Stomach (tissue), 19 donors: ENCODE results near the gene DHRSX. TPM values are rescaled to one million over a fixed set of nuclear protein-coding genes. Genes with fewer than 3 reads are reported as not detected.
A peak's percentile ranks its signal among the peaks of the same experiment; 100 is the strongest.

Experiments
- DNase-seq, 2 donors: peaks; one replicate each; pipeline versions ENCODE4 v3.0.0 to v3.0.0-alpha.2; 2013 to 2019
- H3K27ac ChIP-seq, 5 donors: fragments of 200-600 bp in 4 of 5; sonication (generic) in 4 of 5; one replicate each; pipeline ENCODE4 v1.5.1; 2013 to 2019; ENCODE audit warnings: mild to moderate bottlenecking in 1 of 5, moderate library complexity in 1 of 5
- H3K27me3 ChIP-seq, 3 donors: fragments of 200-600 bp; sonication (generic); one replicate each; pipeline ENCODE4 v1.5.1; 2017 to 2019; ENCODE audit warnings: mixed run types in 1 of 3
- H3K36me3 ChIP-seq, 4 donors: fragments of 200-600 bp; sonication (generic); 1 replicate in 3 of 4; 2 replicates in 1 of 4; pipeline ENCODE4 v1.5.1; 2016 to 2019
- H3K4me1 ChIP-seq, 4 donors: fragments of 200-600 bp; sonication (generic); one replicate each; pipeline ENCODE4 v1.5.1; 2016 to 2019
- H3K4me3 ChIP-seq, 4 donors: fragments of 200-600 bp; sonication (generic) in 3 of 4; one replicate each; pipeline ENCODE4 v1.5.1; 2016 to 2019; ENCODE audit warnings: mild to moderate bottlenecking in 1 of 4
- H3K9me3 ChIP-seq, 4 donors: fragments of 200-600 bp; sonication (generic); one replicate each; pipeline ENCODE4 v1.5.1; 2016 to 2019
- CTCF ChIP-seq, 7 experiments: fragments of 450-650 bp in 4 of 7; fragments of 200-600 bp in 3 of 7; sonication (generic) in 3 of 7; IDR thresholded peaks; one replicate each; pipeline ENCODE4 v1.5.1; 2016 to 2019; ENCODE audit warnings: antibody characterized with exemption in 7 of 7, control low read depth in 2 of 7, mild to moderate bottlenecking in 1 of 7
- EP300 ChIP-seq: sonication (generic); formaldehyde crosslinking; IDR thresholded peaks from one replicate; pipeline ENCODE4 v1.6.1; 2017; ENCODE audit warnings: antibody characterized with exemption
- POLR2A ChIP-seq, 4 donors: fragments of 450-650 bp; IDR thresholded peaks; one replicate each; pipeline ENCODE4 v1.6.1; 2016; ENCODE audit warnings: antibody characterized with exemption in 4 of 4, control low read depth in 2 of 4, mild to moderate bottlenecking in 1 of 4, moderate library complexity in 1 of 4
- POLR2AphosphoS5 ChIP-seq, 3 donors: sonication (generic); formaldehyde crosslinking; IDR thresholded peaks; one replicate each; pipeline ENCODE4 v1.6.1; 2016; ENCODE audit warnings: antibody characterized with exemption in 3 of 3
- WGBS, 5 donors: extraction: QIAGEN DNeasy Blood & Tissue Kit in 3 of 5; methylation state at CpG; one replicate each; pipeline versions ENCODE4 v1.1.5 to v1.1.7; 2013 to 2018; 5-methylcytosine and 5-hydroxymethylcytosine counted together
- intact Hi-C: fragments of 100-400 bp; cut with DNase I; formaldehyde crosslinking; loops from one replicate; pipeline ENCODE4 v1.15.1; 2023; ENCODE audit warnings: low total_unique reads
- long read RNA-seq, 10 donors: transcript quantifications; one replicate each; lab custom pipeline, GENCODE V29; 2026
- polyA plus RNA-seq, 3 donors: library from polyadenylated mRNA; stranded (reverse); fragments of 200-250 nt; gene quantifications; one replicate each; pipeline ENCODE4 v1.2.3, GENCODE V29; 2013
- total RNA-seq, 5 donors: library from RNA; depleted of rRNA; stranded (reverse); fragments of >200 nt; gene quantifications; one replicate each; pipeline versions ENCODE4 v1.1.0 to v1.2.3, GENCODE V29; 2014 to 2016
- donor health status: healthy with polysubstance abuse.
- donor health status: Bipolar disorder and iron deficiency.
- donor health status: healthy.

Gene DHRSX
- total RNA-seq: 10 to 100 TPM; 17.7 to 69.4 (median 23.7) TPM
- polyA plus RNA-seq: 10 to 100 TPM; 11.2 to 19.6 (median 12.9) TPM
- long read RNA-seq, donor 1, partial matches to known transcripts: 9 of 10 reads
- long read RNA-seq, donor 1, other reads (novel, unspliced or antisense): 0 of 10 reads
- long read RNA-seq, donor 2, partial matches to known transcripts: 196 of 315 reads
- long read RNA-seq, donor 2, other reads (novel, unspliced or antisense): 115 of 315 reads
- long read RNA-seq, donor 3, partial matches to known transcripts: 172 of 247 reads
- long read RNA-seq, donor 3, other reads (novel, unspliced or antisense): 72 of 247 reads
- long read RNA-seq, donor 4: 0 reads
- long read RNA-seq, donor 5, transcript DHRSX-201 (7 exons, 2,571 nt): major isoform, 7 of 7 reads
- long read RNA-seq, donor 5, partial matches to known transcripts: 0 of 7 reads
- long read RNA-seq, donor 5, other reads (novel, unspliced or antisense): 0 of 7 reads
- long read RNA-seq, donor 6, transcript DHRSX-201 (7 exons, 2,571 nt): major isoform, 10 of 26 reads
- long read RNA-seq, donor 6, partial matches to known transcripts: 15 of 26 reads
- long read RNA-seq, donor 6, other reads (novel, unspliced or antisense): 0 of 26 reads
- long read RNA-seq, donor 7, transcript DHRSX-201 (7 exons, 2,571 nt): major isoform, 5 of 17 reads
- long read RNA-seq, donor 7, partial matches to known transcripts: 12 of 17 reads
- long read RNA-seq, donor 7, other reads (novel, unspliced or antisense): 0 of 17 reads
- long read RNA-seq, donor 8, partial matches to known transcripts: 0 of 4 reads
- long read RNA-seq, donor 8, other reads (novel, unspliced or antisense): 0 of 4 reads
- long read RNA-seq, donor 9, transcript DHRSX-201 (7 exons, 2,571 nt): major isoform, 5 of 5 reads
- long read RNA-seq, donor 9, partial matches to known transcripts: 0 of 5 reads
- long read RNA-seq, donor 9, other reads (novel, unspliced or antisense): 0 of 5 reads
- long read RNA-seq, donor 10, partial matches to known transcripts: 0 of 1 reads
- long read RNA-seq, donor 10, other reads (novel, unspliced or antisense): 0 of 1 reads

DNA sequence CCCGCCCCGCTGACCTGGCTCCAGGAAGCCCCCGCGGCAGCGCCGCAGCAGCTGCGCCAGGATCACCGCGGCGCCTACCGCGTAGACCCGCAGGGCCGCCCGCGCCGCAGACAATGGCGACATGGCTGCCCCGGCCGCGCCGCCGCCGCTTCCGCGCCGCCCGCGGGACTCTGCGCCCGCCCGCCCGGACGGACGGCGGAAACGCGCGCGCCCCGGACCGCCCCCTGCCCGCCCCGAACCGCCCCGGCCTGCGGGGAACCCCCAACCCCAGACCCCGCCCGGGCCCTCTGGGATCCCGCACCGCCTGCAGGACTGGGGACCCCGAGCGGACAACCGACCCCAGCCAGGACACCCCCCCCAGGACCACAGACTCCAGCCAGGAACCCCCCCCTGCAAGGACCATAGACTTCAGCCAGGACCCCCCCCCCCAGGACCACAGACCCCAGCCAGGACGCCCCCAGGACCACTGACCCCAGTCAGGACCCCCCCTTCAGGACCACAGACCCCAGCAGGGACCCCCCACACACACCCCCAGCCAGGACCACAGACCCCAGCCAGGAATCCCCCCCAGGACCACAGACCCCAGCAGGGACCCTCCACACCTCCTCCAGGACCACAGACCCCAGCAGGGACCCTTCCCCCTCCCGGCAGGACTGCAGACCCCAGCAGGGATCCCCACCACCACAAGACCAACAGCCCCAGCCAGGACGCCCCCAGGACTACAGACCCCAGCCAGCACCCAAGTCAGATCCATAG is at the start of gene DHRSX, which contains the start of gene ZBED1:
DHRSX (minus strand) TSS at position 174 of the 756 bp plus-strand sequence; CDS start at position 123, 51 bp downstream.
ZBED1 (minus strand) TSS at position 174 of the 756 bp plus-strand sequence. CDS start 10,257 bp downstream, outside the sequence.
- intact Hi-C loops: no loop called here
- H3K9me3 ChIP-seq: no peaks in the 10 kb centered on the region
- no peaks in the 10 kb centered on the region for H3K27me3 ChIP-seq
- peak within 1 kb of the TSS; percentile 84 to 97 (median 90) for H3K4me3 ChIP-seq
- peak; percentile 51 to 82 for DNase-seq
- no peak for TF ChIP-seq POLR2AphosphoS5 (IDR thresholded peaks at IDR 0.05)
- no peak for TF ChIP-seq POLR2A (IDR thresholded peaks at IDR 0.05)
- TF ChIP-seq EP300: no peak
- TF ChIP-seq CTCF (IDR thresholded peaks at IDR 0.05): no peak
- WGBS, 5 donors: 0 to 7% (median 4%) methylated on average over 4 to 57 of the region's 57 CpGs
- peaks cover 0 to 4% (median 2%) of the 10 kb centered on the region in 4 donors for H3K36me3 ChIP-seq
- peak within 1 kb of the TSS; percentile 92 to 97 (median 95) for H3K27ac ChIP-seq
- H3K4me1 ChIP-seq: peaks cover 31 to 42% (median 35%) of the 10 kb centered on the region in 4 donors

DNA sequence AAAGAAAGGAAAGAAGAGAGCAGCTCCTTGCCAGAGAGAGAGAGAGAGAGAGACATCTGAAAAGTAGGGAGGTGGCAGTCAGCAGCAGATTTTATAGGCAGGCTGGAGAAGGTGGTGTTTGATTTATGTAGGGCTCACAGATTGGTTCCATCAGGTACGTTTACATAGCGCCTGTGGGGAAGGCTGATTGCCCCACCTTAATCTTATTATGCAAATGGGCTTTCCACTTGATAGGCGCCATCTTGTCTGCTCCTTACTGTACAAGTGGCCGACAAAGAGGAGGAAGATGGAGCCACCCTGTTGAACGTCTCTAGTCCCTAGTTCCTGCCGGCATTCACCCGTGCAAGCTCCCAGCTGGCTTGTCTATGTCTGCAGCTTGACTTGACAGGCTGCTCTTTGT is 49.1 kb upstream of the DHRSX start:
- WGBS, 5 donors: 16 to 38% (median 25%) methylated on average over 3 to 7 of the region's 7 CpGs
- peak in 1 of 3 donors; percentile 36 for TF ChIP-seq POLR2AphosphoS5 (IDR thresholded peaks at IDR 0.05)
- TF ChIP-seq POLR2A (IDR thresholded peaks at IDR 0.05): no peak
- DNase-seq: no peak
- Histone ChIP-seq H3K4me1 (no peaks in the 10 kb centered on the region), H3K36me3 (no peaks in the 10 kb centered on the region), H3K4me3 (no peak overlapping the region), H3K27ac (peak overlapping the region in 1 of 5 donors; percentile 38), H3K27me3 (peaks cover 0 to 6% (median 0%) of the 10 kb centered on the region in 3 donors), H3K9me3 (no peaks in the 10 kb centered on the region)
- intact Hi-C loops: no loop called here

DNA sequence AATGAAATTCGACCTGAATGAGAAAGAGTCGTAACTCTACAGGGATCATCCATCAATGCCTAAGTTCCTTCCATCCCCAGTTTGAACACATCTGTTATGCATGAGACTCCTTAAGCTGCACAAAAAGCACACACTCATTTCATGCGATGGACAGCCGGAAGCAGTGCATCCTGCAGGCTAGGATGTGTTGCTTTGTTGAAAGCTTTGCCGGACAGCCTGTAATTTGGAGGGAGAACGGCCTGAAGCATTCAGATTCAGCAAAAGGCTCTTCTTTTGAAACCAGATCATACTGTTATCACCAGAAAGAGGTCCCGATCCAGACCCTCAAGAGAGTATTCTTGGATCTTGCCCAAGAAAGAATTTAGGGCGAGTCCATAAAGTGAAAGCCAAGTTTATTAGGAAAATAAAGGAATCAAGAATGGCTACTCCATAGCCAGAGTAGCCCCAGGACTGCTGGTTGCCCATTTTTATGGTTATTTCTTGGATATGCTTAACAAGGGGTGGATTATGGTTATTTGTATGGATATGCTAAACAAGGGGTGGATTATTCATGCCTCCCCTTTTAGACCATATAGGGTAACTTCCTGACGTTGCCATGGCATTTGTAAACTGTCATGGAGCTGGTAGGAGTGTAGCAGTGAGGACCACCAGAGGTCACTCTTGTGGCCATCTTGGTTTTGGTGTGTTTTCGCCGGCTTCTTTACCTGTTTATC is 48.1 kb upstream of the DHRSX start:
- Histone ChIP-seq H3K4me1 (no peaks in the 10 kb centered on the region), H3K27me3 (peaks cover 0 to 2% (median 0%) of the 10 kb centered on the region in 3 donors), H3K27ac (no peak overlapping the region), H3K36me3 (no peaks in the 10 kb centered on the region), H3K9me3 (no peaks in the 10 kb centered on the region), H3K4me3 (no peak overlapping the region)
- 61 to 66% (median 63%) methylated on average over 11 of the region's 11 CpGs for WGBS, 5 donors
- TF ChIP-seq POLR2A (IDR thresholded peaks at IDR 0.05) (no peak), POLR2AphosphoS5 (IDR thresholded peaks at IDR 0.05) (no peak), CTCF (IDR thresholded peaks at IDR 0.05) (no peak), EP300 (no peak)
- DNase-seq: no peak
- intact Hi-C loops: no loop called here

DNA sequence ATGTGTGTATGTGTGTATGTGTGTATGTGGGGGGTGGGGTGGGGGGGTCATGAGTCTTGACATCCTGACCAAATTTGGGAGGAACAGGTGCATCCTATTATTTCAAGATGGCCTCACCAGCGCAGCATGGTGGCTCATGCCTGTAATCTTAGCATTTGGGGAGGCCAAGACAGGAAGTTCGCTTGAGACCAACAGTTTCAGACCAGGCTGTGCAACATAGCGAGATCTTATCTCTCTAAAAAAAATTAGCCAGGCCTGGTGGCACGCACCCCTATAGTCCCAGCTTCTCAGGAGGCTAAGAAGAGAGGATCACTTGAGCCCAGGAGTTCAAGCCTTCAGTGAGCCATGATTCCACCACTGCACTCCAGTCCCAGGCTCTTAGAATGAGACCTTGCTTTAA is 47.0 kb upstream of the DHRSX start:
- H3K27ac ChIP-seq: no peak overlapping the region
- H3K27me3 ChIP-seq: no peaks in the 10 kb centered on the region
- TF ChIP-seq POLR2AphosphoS5 (IDR thresholded peaks at IDR 0.05) (no peak), POLR2A (IDR thresholded peaks at IDR 0.05) (no peak), CTCF (IDR thresholded peaks at IDR 0.05) (no peak), EP300 (no peak)
- H3K36me3 ChIP-seq: no peaks in the 10 kb centered on the region
- intact Hi-C loops: no loop called here
- no peaks in the 10 kb centered on the region for H3K4me1 ChIP-seq
- H3K4me3 ChIP-seq: no peak overlapping the region
- 66 to 89% (median 79%) methylated on average over 4 of the region's 4 CpGs for WGBS, 5 donors
- DNase-seq: no peak
- no peaks in the 10 kb centered on the region for H3K9me3 ChIP-seq
